ENCODE results near the gene PDZRN3. TPM values are rescaled to one million over a fixed set of nuclear protein-coding genes. Genes with fewer than 3 reads are reported as not detected.
A peak's percentile ranks its signal among the peaks of the same experiment; 100 is the strongest.

PDZRN3 gene
- total and polyA plus RNA-seq, 2 donors from 2014 or later: 9.5 to 13.2 TPM

- peaks cover 0 to 13% (median 5%) of the 10 kb centered on the region in 3 donors for H3K4me1 ChIP-seq (ENCODE audit: control insufficient read depth in 2 of 3, insufficient read depth in 2 of 3, low read depth in 1 of 3, low read length in 3 of 3)
- DNase-seq (no peak), FAIRE-seq (no peak)
- peaks cover 0 to 8% (median 0%) of the 10 kb centered on the region in 3 donors for H3K36me3 ChIP-seq (ENCODE audit: control insufficient read depth in 2 of 3, insufficient read depth in 3 of 3, low read length in 3 of 3)
- H3K27me3 ChIP-seq (ENCODE audit: control insufficient read depth, insufficient read depth, low read length): no peaks in the 10 kb centered on the region
- intact Hi-C loops (cut with DNase I): no loop called here
- no peak overlapping the region for H3K9ac ChIP-seq (ENCODE audit: low read length in 3 of 3)
- H3K27ac ChIP-seq (ENCODE audit: low read depth in 2 of 2, low read length in 2 of 2): no peak overlapping the region
- no peak overlapping the region for H3K4me3 ChIP-seq (ENCODE audit: low read length in 3 of 3)
- H3K9me3 ChIP-seq (ENCODE audit: control insufficient read depth in 2 of 3, insufficient read depth in 1 of 3, low read length in 3 of 3): no peaks in the 10 kb centered on the region
- TF ChIP-seq CTCF (IDR thresholded peaks at IDR 0.05; ENCODE audit: borderline replicate concordance, extremely low read depth, insufficient read depth): no peak
Observed at GRCh38 chr3:73601011-73601410, 23.7 kb downstream of the PDZRN3 start.

- Histone ChIP-seq H3K9ac (ENCODE audit: low read length in 3 of 3) (no peak overlapping the region), H3K9me3 (ENCODE audit: control insufficient read depth in 2 of 3, insufficient read depth in 1 of 3, low read length in 3 of 3) (no peaks in the 10 kb centered on the region), H3K27ac (ENCODE audit: low read depth in 2 of 2, low read length in 2 of 2) (peak overlapping the region in 1 of 2 donors; percentile 4), H3K36me3 (ENCODE audit: control insufficient read depth in 2 of 3, insufficient read depth in 3 of 3, low read length in 3 of 3) (peaks cover 0 to 8% (median 0%) of the 10 kb centered on the region in 3 donors), H3K4me1 (ENCODE audit: control insufficient read depth in 2 of 3, insufficient read depth in 2 of 3, low read depth in 1 of 3, low read length in 3 of 3) (peaks cover 0 to 13% (median 5%) of the 10 kb centered on the region in 3 donors), H3K27me3 (ENCODE audit: control insufficient read depth, insufficient read depth, low read length) (no peaks in the 10 kb centered on the region), H3K4me3 (ENCODE audit: low read length in 3 of 3) (no peak overlapping the region)
- intact Hi-C loops (cut with DNase I): no loop called here
- no peak for TF ChIP-seq CTCF (IDR thresholded peaks at IDR 0.05; ENCODE audit: borderline replicate concordance, extremely low read depth, insufficient read depth)
- FAIRE-seq: no peak
- DNase-seq: no peak
Observed at GRCh38 chr3:73600293-73600938, 24.3 kb downstream of the PDZRN3 start.

GRCh38 chr3:73599605-73600004 is 25.1 kb downstream of the PDZRN3 start:
- DNase-seq (no peak), FAIRE-seq (no peak)
- Histone ChIP-seq H3K4me3 (ENCODE audit: low read length in 3 of 3) (no peak overlapping the region), H3K36me3 (ENCODE audit: control insufficient read depth in 2 of 3, insufficient read depth in 3 of 3, low read length in 3 of 3) (peaks cover 0 to 8% (median 0%) of the 10 kb centered on the region in 3 donors), H3K9ac (ENCODE audit: low read length in 3 of 3) (no peak overlapping the region), H3K9me3 (ENCODE audit: control insufficient read depth in 2 of 3, insufficient read depth in 1 of 3, low read length in 3 of 3) (no peaks in the 10 kb centered on the region), H3K4me1 (ENCODE audit: control insufficient read depth in 2 of 3, insufficient read depth in 2 of 3, low read depth in 1 of 3, low read length in 3 of 3) (peaks cover 0 to 13% (median 5%) of the 10 kb centered on the region in 3 donors), H3K27ac (ENCODE audit: low read depth in 2 of 2, low read length in 2 of 2) (no peak overlapping the region), H3K27me3 (ENCODE audit: control insufficient read depth, insufficient read depth, low read length) (no peaks in the 10 kb centered on the region)
- intact Hi-C loops (cut with DNase I): no loop called here
- no peak for TF ChIP-seq CTCF (IDR thresholded peaks at IDR 0.05; ENCODE audit: borderline replicate concordance, extremely low read depth, insufficient read depth)
